IMR-90 (cell line): ENCODE results near the gene STIM1. TPM values are rescaled to one million over a fixed set of nuclear protein-coding genes. Genes with fewer than 3 reads are reported as not detected.

ENCODE experiments used
- ATAC-seq: fragments of 200-7000 bp; cut with Tn5 transposase; 2 replicates; pipeline ENCODE4 v1.9.1; 2020; ENCODE audit warnings: low read depth, mild to moderate bottlenecking, moderate library complexity
- BruUV-seq: library from RNA; stranded (reverse); fragments of 400-500 nt; replicated peaks from 2 replicates; lab custom pipeline; 2021; lab: Mats Ljungman, UMichigan
- CTCF ChIA-PET: fragments of 300-600 bp; formaldehyde crosslinking; extraction: SDS; loops from one replicate; lab custom pipeline; 2021; ENCODE audit warnings: antibody characterized with exemption; lab: Yijun Ruan, JAX
- POLR2A ChIA-PET: fragments of 300-600 bp; sonication (Branson Sonifier 250); formaldehyde crosslinking; loops from one replicate; lab custom pipeline; 2022; ENCODE audit warnings: antibody characterized with exemption; ENCODE audit not compliant: unreplicated experiment; lab: Charles Lee
- DNase-seq: peaks from one replicate; pipeline ENCODE4 v3.0.0; 2013
- H2AFZ ChIP-seq: replicated peaks from 2 replicates; pipeline ENCODE3; 2013; ENCODE audit warnings: low read length, mild to moderate bottlenecking; ENCODE audit not compliant: poor library complexity
- H2AK5ac ChIP-seq: 2 replicates; pipeline ENCODE4 v1.6.1; 2013; ENCODE audit warnings: low read depth, low read length, inconsistent platforms
- H2AK9ac ChIP-seq: replicated peaks from 2 replicates; pipeline ENCODE3; 2013; ENCODE audit warnings: mild to moderate bottlenecking, low read depth, low read length, moderate library complexity; ENCODE audit not compliant: poor library complexity
- H2BK120ac ChIP-seq: 2 replicates; pipeline ENCODE4 v1.6.1; 2013; ENCODE audit warnings: low read depth, low read length, inconsistent platforms
- H2BK15ac ChIP-seq: 3 replicates; pipeline ENCODE4 v1.6.1; 2013; ENCODE audit warnings: low read depth, low read length, inconsistent platforms
- H2BK20ac ChIP-seq: 2 replicates; pipeline ENCODE4 v1.6.1; 2013; ENCODE audit warnings: low read depth, mild to moderate bottlenecking, inconsistent platforms, low read length, moderate library complexity
- H2BK5ac ChIP-seq: 2 replicates; pipeline ENCODE4 v1.6.1; 2013; ENCODE audit warnings: mild to moderate bottlenecking, low read depth, low read length, inconsistent platforms; ENCODE audit not compliant: poor library complexity, severe bottlenecking
- H3K14ac ChIP-seq: replicated peaks from 2 replicates; pipeline ENCODE4 v1.6.1; 2013; ENCODE audit warnings: low read depth, low read length, inconsistent platforms
- H3K18ac ChIP-seq: 2 replicates; pipeline ENCODE4 v1.6.1; 2013; ENCODE audit warnings: low read depth, low read length, control low read depth
- H3K23ac ChIP-seq: 2 replicates; pipeline ENCODE4 v1.6.1; 2013; ENCODE audit warnings: low read depth, low read length, inconsistent platforms
- H3K27ac ChIP-seq: 2 replicates; pipeline ENCODE4 v1.5.1; 2013; ENCODE audit warnings: mild to moderate bottlenecking, control low read depth, low read length; ENCODE audit not compliant: insufficient read depth
- H3K27me3 ChIP-seq: 2 replicates; pipeline ENCODE4 v1.6.1; 2013; ENCODE audit warnings: low read length; ENCODE audit not compliant: control insufficient read depth, insufficient read depth
- H3K36me3 ChIP-seq: 2 replicates; pipeline ENCODE4 v1.6.1; 2013; ENCODE audit warnings: low read length, mixed read lengths; ENCODE audit not compliant: control insufficient read depth, insufficient read depth
- H3K4ac ChIP-seq: 2 replicates; pipeline ENCODE4 v1.6.1; 2013; ENCODE audit warnings: low read depth, low read length, inconsistent platforms
- H3K4me1 ChIP-seq: 2 replicates; pipeline ENCODE4 v1.6.1; 2013; ENCODE audit warnings: low read length, mixed read lengths; ENCODE audit not compliant: control insufficient read depth, insufficient read depth
- H3K4me2 ChIP-seq: 2 replicates; pipeline ENCODE4 v1.6.1; 2013; ENCODE audit warnings: low read depth, mild to moderate bottlenecking, control low read depth, low read length, moderate library complexity
- H3K4me3 ChIP-seq: 2 replicates; pipeline ENCODE4 v1.5.1; 2013; ENCODE audit warnings: low read depth, mild to moderate bottlenecking, control low read depth, low read length, moderate library complexity; ENCODE audit not compliant: insufficient read depth
- H3K56ac ChIP-seq: 2 replicates; pipeline ENCODE4 v1.6.1; 2013; ENCODE audit warnings: low read length, inconsistent platforms; ENCODE audit not compliant: insufficient read depth; ENCODE audit errors: extremely low read depth
- H3K79me1 ChIP-seq, 2 experiments: 2 replicates each; pipeline ENCODE4 v1.6.1; 2013; ENCODE audit warnings: low read length in 2 of 2, inconsistent platforms in 1 of 2, low read depth in 1 of 2
- H3K9ac ChIP-seq: 2 replicates; pipeline ENCODE4 v1.6.1; 2013; ENCODE audit warnings: low read depth, low read length, control low read depth
- H3K9me1 ChIP-seq: 2 replicates; pipeline ENCODE4 v1.6.1; 2013; ENCODE audit warnings: low read length, inconsistent platforms; ENCODE audit not compliant: insufficient read depth
- H3K9me3 ChIP-seq: 2 replicates; pipeline ENCODE4 v1.6.1; 2013; ENCODE audit warnings: low read length; ENCODE audit not compliant: control insufficient read depth, insufficient read depth
- H4K20me1 ChIP-seq: 2 replicates; pipeline ENCODE4 v1.6.1; 2013; ENCODE audit warnings: low read length, inconsistent platforms; ENCODE audit not compliant: insufficient read depth
- H4K5ac ChIP-seq: 2 replicates; pipeline ENCODE4 v1.6.1; 2013; ENCODE audit warnings: mild to moderate bottlenecking, low read depth, low read length, control low read depth
- H4K8ac ChIP-seq, 2 experiments: 2 replicates each; pipeline ENCODE4 v1.6.1; 2013; ENCODE audit warnings: low read depth in 2 of 2, low read length in 2 of 2, control low read depth in 1 of 2, inconsistent platforms in 1 of 2
- H4K91ac ChIP-seq: 2 replicates; pipeline ENCODE4 v1.6.1; 2013; ENCODE audit warnings: low read depth, low read length, inconsistent platforms; ENCODE audit not compliant: insufficient read depth
- BHLHE40 ChIP-seq: fragments of 150-350 bp; IDR thresholded peaks from 2 replicates; pipeline ENCODE4 v1.6.1; 2016; ENCODE audit warnings: mild to moderate bottlenecking, low read depth, low read length
- CEBPB ChIP-seq: IDR thresholded peaks from 2 replicates; pipeline ENCODE4 v1.6.1; 2012; ENCODE audit warnings: low read depth, low read length, improper control_type of control experiment
- CHD1 ChIP-seq: IDR thresholded peaks from 2 replicates; pipeline ENCODE4 v1.6.1; 2012; ENCODE audit warnings: low read depth, low read length, improper control_type of control experiment
- CTCF ChIP-seq: conservative IDR thresholded peaks from 2 replicates; pipeline ENCODE4 v1.5.1; 2012; ENCODE audit warnings: mild to moderate bottlenecking, low read depth, low read length, improper control_type of control experiment
- FOS ChIP-seq: fragments of 150-350 bp; IDR thresholded peaks from 2 replicates; pipeline ENCODE4 v1.6.1; 2016; ENCODE audit warnings: low read depth, low read length
- MAFK ChIP-seq: IDR thresholded peaks from 2 replicates; pipeline ENCODE4 v1.6.1; 2012; ENCODE audit warnings: low read depth, low read length, improper control_type of control experiment
- MAZ ChIP-seq: IDR thresholded peaks from 2 replicates; pipeline ENCODE4 v1.6.1; 2012; ENCODE audit warnings: low read depth, mild to moderate bottlenecking, low read length, improper control_type of control experiment, moderate library complexity, borderline replicate concordance
- MXI1 ChIP-seq: IDR thresholded peaks from 2 replicates; pipeline ENCODE4 v1.6.1; 2012; ENCODE audit warnings: low read depth, mild to moderate bottlenecking, low read length, moderate library complexity, borderline replicate concordance
- NFE2L2 ChIP-seq: fragments of 150-350 bp; IDR thresholded peaks from 2 replicates; pipeline ENCODE4 v1.6.1; 2016; ENCODE audit warnings: low read depth, mild to moderate bottlenecking, low read length
- POLR2A ChIP-seq: IDR thresholded peaks from 2 replicates; pipeline ENCODE4 v1.6.1; 2012; ENCODE audit warnings: mild to moderate bottlenecking, low read depth, low read length
- RAD21 ChIP-seq: IDR thresholded peaks from 2 replicates; pipeline ENCODE4 v1.6.1; 2012; ENCODE audit warnings: low read length, improper control_type of control experiment
- RCOR1 ChIP-seq: IDR thresholded peaks from 2 replicates; pipeline ENCODE4 v1.6.1; 2012; ENCODE audit warnings: mild to moderate bottlenecking, low read length, improper control_type of control experiment; ENCODE audit not compliant: insufficient replicate concordance
- RFX5 ChIP-seq: IDR thresholded peaks from 2 replicates; pipeline ENCODE4 v1.8.0; 2012; ENCODE audit warnings: low read depth, mild to moderate bottlenecking, low read length, moderate library complexity
- SMC3 ChIP-seq: fragments of 150-350 bp; IDR thresholded peaks from 2 replicates; pipeline ENCODE4 v1.6.1; 2016; ENCODE audit warnings: low read depth, mild to moderate bottlenecking, antibody characterized with exemption, low read length, moderate library complexity
- WGBS, 2 experiments: methylation state at CpG; one replicate each; pipeline versions ENCODE4 v1.1.5 to v1.1.7; 2013; ENCODE audit warnings: missing lambda C conversion rate in 2 of 2; ENCODE audit not compliant: insufficient read length in 1 of 2; ENCODE audit errors: extremely low coverage in 2 of 2; 5-methylcytosine and 5-hydroxymethylcytosine counted together
- dilution Hi-C: fragments of 300-500 bp; cut with HindIII; formaldehyde crosslinking; loops from one replicate; pipeline ENCODE4 v1.14.3; 2018; ENCODE audit warnings: low sequenced_read_pairs; ENCODE audit not compliant: unreplicated experiment
- in situ Hi-C: fragments of 300-500 bp; cut with MboI; formaldehyde crosslinking; loops from 3 replicates; pipeline ENCODE4 v1.14.3; 2019; ENCODE audit warnings: low sequenced_read_pairs, inconsistent platforms, mixed read lengths
- intact Hi-C: fragments of 100-400 bp; cut with micrococcal nuclease; formaldehyde crosslinking; loops from 2 replicates; pipeline ENCODE4 v1.10.0; 2022
- polyA plus RNA-seq, 3 experiments: library from polyadenylated mRNA; depleted of rRNA; stranded (reverse); fragments of >200 nt; gene quantifications; 2 replicates each; pipeline ENCODE4 v1.2.3, GENCODE V29; 2012; ENCODE audit warnings: low replicate concordance in 1 of 3
- total RNA-seq: library from RNA; depleted of rRNA; stranded (reverse); fragments of >200 nt; gene quantifications from 2 replicates; pipeline ENCODE4 v1.2.3, GENCODE V29; 2012
- TF ChIP-seq, protein P1 (sequence below): fragments of 150-350 bp; IDR thresholded peaks from 2 replicates; pipeline ENCODE4 v1.6.1; 2017; ENCODE audit warnings: mild to moderate bottlenecking, antibody characterized with exemption, low read length, low read depth
- TF ChIP-seq, protein P2 (sequence below): fragments of 150-350 bp; IDR thresholded peaks from 2 replicates; pipeline ENCODE4 v1.6.1; 2016; ENCODE audit warnings: low read depth, mild to moderate bottlenecking, low read length, moderate library complexity, borderline replicate concordance

The STIM1 gene
- total and polyA plus RNA-seq, 2 of the 4 experiments (the other 2 are of a cell fraction): 17.9 to 23.0 TPM

GRCh38 chr11:3891751-3892150 lies 36.3 kb downstream of the STIM1 start:
- Histone ChIP-seq H3K79me1 (peaks cover 24 to 28% of the 10 kb centered on the region in 2 experiments), H4K20me1 (no peaks in the 10 kb centered on the region; the same call in 1 of the 2 replicates), H3K23ac (no peak overlapping the region), H3K9me3 (no peaks in the 10 kb centered on the region), H3K4me1 (peaks cover 9% of the 10 kb centered on the region), H4K91ac (no peak overlapping the region), H3K14ac (no peak overlapping the region), H3K4me2 (no peak overlapping the region), H3K4me3 (no peak overlapping the region), H3K9ac (no peak overlapping the region), H2BK120ac (no peak overlapping the region), H3K56ac (no peak overlapping the region), H3K27me3 (no peaks in the 10 kb centered on the region), H2BK15ac (no peak overlapping the region), H3K9me1 (peaks cover 4% of the 10 kb centered on the region; the same call in 1 of the 2 replicates), H2AFZ (no peak overlapping the region), H3K36me3 (no peaks in the 10 kb centered on the region), H2AK5ac (no peak overlapping the region), H3K18ac (no peak overlapping the region), H2AK9ac (no peak overlapping the region), H3K4ac (no peak overlapping the region), H4K5ac (no peak overlapping the region), H3K27ac (no peak overlapping the region), H4K8ac (no peak overlapping the region), H2BK20ac (no peak overlapping the region), H2BK5ac (no peak overlapping the region)
- ATAC-seq (no peak), DNase-seq (no peak)
- no TSS peak for BruUV-seq
- no CpG with 5 or more reads among the region's 1 CpG for WGBS, 2 experiments
- dilution Hi-C loops: no loop called here
- POLR2A ChIA-PET: no interaction called here
- CTCF ChIA-PET: no interaction called here
- TF ChIP-seq BHLHE40 (no peak), CTCF (no peak), MAZ (no peak), SMC3 (no peak), CHD1 (no peak), POLR2A (no peak), NFE2L2 (no peak), RCOR1 (no peak), CEBPB (no peak), MXI1 (no peak), FOS (no peak), MAFK (no peak), RFX5 (no peak), RAD21 (no peak)
- TF ChIP-seq, protein P1, sequence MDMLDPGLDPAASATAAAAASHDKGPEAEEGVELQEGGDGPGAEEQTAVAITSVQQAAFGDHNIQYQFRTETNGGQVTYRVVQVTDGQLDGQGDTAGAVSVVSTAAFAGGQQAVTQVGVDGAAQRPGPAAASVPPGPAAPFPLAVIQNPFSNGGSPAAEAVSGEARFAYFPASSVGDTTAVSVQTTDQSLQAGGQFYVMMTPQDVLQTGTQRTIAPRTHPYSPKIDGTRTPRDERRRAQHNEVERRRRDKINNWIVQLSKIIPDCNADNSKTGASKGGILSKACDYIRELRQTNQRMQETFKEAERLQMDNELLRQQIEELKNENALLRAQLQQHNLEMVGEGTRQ: no peak
- TF ChIP-seq, protein P2, sequence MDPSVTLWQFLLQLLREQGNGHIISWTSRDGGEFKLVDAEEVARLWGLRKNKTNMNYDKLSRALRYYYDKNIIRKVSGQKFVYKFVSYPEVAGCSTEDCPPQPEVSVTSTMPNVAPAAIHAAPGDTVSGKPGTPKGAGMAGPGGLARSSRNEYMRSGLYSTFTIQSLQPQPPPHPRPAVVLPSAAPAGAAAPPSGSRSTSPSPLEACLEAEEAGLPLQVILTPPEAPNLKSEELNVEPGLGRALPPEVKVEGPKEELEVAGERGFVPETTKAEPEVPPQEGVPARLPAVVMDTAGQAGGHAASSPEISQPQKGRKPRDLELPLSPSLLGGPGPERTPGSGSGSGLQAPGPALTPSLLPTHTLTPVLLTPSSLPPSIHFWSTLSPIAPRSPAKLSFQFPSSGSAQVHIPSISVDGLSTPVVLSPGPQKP: no peak
- in situ Hi-C loops: no loop called here
- intact Hi-C loops: no loop called here
